ENCODE data around the gene FOXL1. TPM values are rescaled to one million over a fixed set of nuclear protein-coding genes. Genes with fewer than 3 reads are reported as not detected.

Gene FOXL1
- polyA plus RNA-seq (2013, experiment 1 of 4), result 2.1 TPM
- polyA plus RNA-seq (2013, experiment 2 of 4), result 2.8 TPM
- polyA plus RNA-seq (2013, experiment 3 of 4), result 0.91 TPM
- polyA plus RNA-seq (2013, experiment 4 of 4), result 1.2 TPM

GRCh38 chr16:86578061-86578599 is at the start of gene FOXL1:
FOXL1 (plus strand) TSS chr16:86578549; CDS start chr16:86578724, 175 bp downstream.
- Histone ChIP-seq H3K27ac (ENCODE audit: insufficient read depth, low read depth, low read length, poor library complexity, severe bottlenecking) (no peak within 1 kb of the TSS), H3K4me3 (ENCODE audit: insufficient read depth, low read depth, low read length) (peak within 1 kb of the TSS; percentile 40), H3K27me3 (ENCODE audit: control insufficient read depth, insufficient read depth, low read length, poor library complexity, severe bottlenecking) (peaks cover 93% of the 10 kb centered on the region), H3K36me3 (ENCODE audit: control insufficient read depth, insufficient read depth, low read length) (no peaks in the 10 kb centered on the region), H3K9me3 (ENCODE audit: control insufficient read depth, low read length) (no peaks in the 10 kb centered on the region), H3K4me1 (ENCODE audit: control insufficient read depth, insufficient read depth, low read length) (peaks cover 17% of the 10 kb centered on the region)
- WGBS, 2 experiments, result 14 to 24% methylated on average over 13 of the region's 13 CpGs

- Histone ChIP-seq H3K27me3 (ENCODE audit: control insufficient read depth, insufficient read depth, low read length, poor library complexity, severe bottlenecking) (no peaks in the 10 kb centered on the region), H3K4me1 (ENCODE audit: control insufficient read depth, insufficient read depth, low read length) (no peaks in the 10 kb centered on the region), H3K36me3 (ENCODE audit: control insufficient read depth, insufficient read depth, low read length) (no peaks in the 10 kb centered on the region), H3K9me3 (ENCODE audit: control insufficient read depth, low read length) (no peaks in the 10 kb centered on the region), H3K27ac (ENCODE audit: insufficient read depth, low read depth, low read length, poor library complexity, severe bottlenecking) (no peak overlapping the region), H3K4me3 (ENCODE audit: insufficient read depth, low read depth, low read length) (no peak overlapping the region)
- 82% methylated on average over 8 of the region's 8 CpGs for WGBS, 2 experiments
Observed at GRCh38 chr16:86529160-86529559, 49.2 kb upstream of the FOXL1 start.

- no peaks in the 10 kb centered on the region for H3K9me3 ChIP-seq (ENCODE audit: control insufficient read depth, low read length)
- H3K27ac ChIP-seq (ENCODE audit: insufficient read depth, low read depth, low read length, poor library complexity, severe bottlenecking), result no peak overlapping the region
- H3K36me3 ChIP-seq (ENCODE audit: control insufficient read depth, insufficient read depth, low read length), result no peaks in the 10 kb centered on the region
- no peaks in the 10 kb centered on the region for H3K27me3 ChIP-seq (ENCODE audit: control insufficient read depth, insufficient read depth, low read length, poor library complexity, severe bottlenecking)
- H3K4me3 ChIP-seq (ENCODE audit: insufficient read depth, low read depth, low read length), result no peak overlapping the region
- WGBS, 2 experiments, result 94 to 95% methylated on average over 30 to 31 of the region's 31 CpGs
- peaks cover 4% of the 10 kb centered on the region for H3K4me1 ChIP-seq (ENCODE audit: control insufficient read depth, insufficient read depth, low read length)
Observed at GRCh38 chr16:86530251-86531190, 47.8 kb upstream of the FOXL1 start.

- Histone ChIP-seq H3K27ac (ENCODE audit: insufficient read depth, low read depth, low read length, poor library complexity, severe bottlenecking) (no peak overlapping the region), H3K9me3 (ENCODE audit: control insufficient read depth, low read length) (no peaks in the 10 kb centered on the region), H3K27me3 (ENCODE audit: control insufficient read depth, insufficient read depth, low read length, poor library complexity, severe bottlenecking) (no peaks in the 10 kb centered on the region), H3K36me3 (ENCODE audit: control insufficient read depth, insufficient read depth, low read length) (no peaks in the 10 kb centered on the region), H3K4me3 (ENCODE audit: insufficient read depth, low read depth, low read length) (no peak overlapping the region), H3K4me1 (ENCODE audit: control insufficient read depth, insufficient read depth, low read length) (peaks cover 9% of the 10 kb centered on the region)
- 90 to 95% methylated on average over 7 of the region's 7 CpGs for WGBS, 2 experiments
Observed at GRCh38 chr16:86531191-86531545, 47.2 kb upstream of the FOXL1 start.

GRCh38 chr16:86531641-86532525 is 46.5 kb upstream of the FOXL1 start:
- Histone ChIP-seq H3K4me3 (ENCODE audit: insufficient read depth, low read depth, low read length) (no peak overlapping the region), H3K27me3 (ENCODE audit: control insufficient read depth, insufficient read depth, low read length, poor library complexity, severe bottlenecking) (no peaks in the 10 kb centered on the region), H3K9me3 (ENCODE audit: control insufficient read depth, low read length) (no peaks in the 10 kb centered on the region), H3K36me3 (ENCODE audit: control insufficient read depth, insufficient read depth, low read length) (no peaks in the 10 kb centered on the region), H3K4me1 (ENCODE audit: control insufficient read depth, insufficient read depth, low read length) (peaks cover 9% of the 10 kb centered on the region), H3K27ac (ENCODE audit: insufficient read depth, low read depth, low read length, poor library complexity, severe bottlenecking) (no peak overlapping the region)
- WGBS, 2 experiments, result 93% methylated on average over 49 of the region's 49 CpGs

- H3K4me1 ChIP-seq (ENCODE audit: control insufficient read depth, insufficient read depth, low read length), result peaks cover 9% of the 10 kb centered on the region
- no peaks in the 10 kb centered on the region for H3K9me3 ChIP-seq (ENCODE audit: control insufficient read depth, low read length)
- H3K36me3 ChIP-seq (ENCODE audit: control insufficient read depth, insufficient read depth, low read length), result no peaks in the 10 kb centered on the region
- no peaks in the 10 kb centered on the region for H3K27me3 ChIP-seq (ENCODE audit: control insufficient read depth, insufficient read depth, low read length, poor library complexity, severe bottlenecking)
- WGBS, 2 experiments, result 93 to 96% methylated on average over 7 of the region's 7 CpGs
- no peak overlapping the region for H3K27ac ChIP-seq (ENCODE audit: insufficient read depth, low read depth, low read length, poor library complexity, severe bottlenecking)
- H3K4me3 ChIP-seq (ENCODE audit: insufficient read depth, low read depth, low read length), result no peak overlapping the region
Observed at GRCh38 chr16:86532526-86532815, 45.9 kb upstream of the FOXL1 start.

- H3K27ac ChIP-seq (ENCODE audit: insufficient read depth, low read depth, low read length, poor library complexity, severe bottlenecking), result no peak overlapping the region
- 94% methylated on average over 8 of the region's 8 CpGs for WGBS, 2 experiments
- no peaks in the 10 kb centered on the region for H3K27me3 ChIP-seq (ENCODE audit: control insufficient read depth, insufficient read depth, low read length, poor library complexity, severe bottlenecking)
- H3K4me3 ChIP-seq (ENCODE audit: insufficient read depth, low read depth, low read length), result no peak overlapping the region
- no peaks in the 10 kb centered on the region for H3K36me3 ChIP-seq (ENCODE audit: control insufficient read depth, insufficient read depth, low read length)
- no peaks in the 10 kb centered on the region for H3K9me3 ChIP-seq (ENCODE audit: control insufficient read depth, low read length)
- peaks cover 9% of the 10 kb centered on the region for H3K4me1 ChIP-seq (ENCODE audit: control insufficient read depth, insufficient read depth, low read length)
Observed at GRCh38 chr16:86533076-86533475, 45.3 kb upstream of the FOXL1 start.

- WGBS, 2 experiments, result 94 to 96% methylated on average over 8 of the region's 8 CpGs
Observed at GRCh38 chr16:86533767-86534351, 44.5 kb upstream of the FOXL1 start.

GRCh38 chr16:86534779-86535615 is 43.4 kb upstream of the FOXL1 start:
- H3K4me1 ChIP-seq (ENCODE audit: control insufficient read depth, insufficient read depth, low read length), result peaks cover 9% of the 10 kb centered on the region
- 86 to 89% methylated on average over 18 of the region's 18 CpGs for WGBS, 2 experiments
- no peak overlapping the region for H3K27ac ChIP-seq (ENCODE audit: insufficient read depth, low read depth, low read length, poor library complexity, severe bottlenecking)
- peaks cover under 1% of the 10 kb centered on the region for H3K36me3 ChIP-seq (ENCODE audit: control insufficient read depth, insufficient read depth, low read length)
- no peak overlapping the region for H3K4me3 ChIP-seq (ENCODE audit: insufficient read depth, low read depth, low read length)
- no peaks in the 10 kb centered on the region for H3K9me3 ChIP-seq (ENCODE audit: control insufficient read depth, low read length)
- no peaks in the 10 kb centered on the region for H3K27me3 ChIP-seq (ENCODE audit: control insufficient read depth, insufficient read depth, low read length, poor library complexity, severe bottlenecking)

More at GRCh38 chr16:86533767-86534351, 44.5 kb upstream of the FOXL1 start:
- H3K9me3 ChIP-seq (ENCODE audit: control insufficient read depth, low read length), result no peaks in the 10 kb centered on the region
- H3K4me1 ChIP-seq (ENCODE audit: control insufficient read depth, insufficient read depth, low read length), result peaks cover 9% of the 10 kb centered on the region
- no peaks in the 10 kb centered on the region for H3K36me3 ChIP-seq (ENCODE audit: control insufficient read depth, insufficient read depth, low read length)
- H3K4me3 ChIP-seq (ENCODE audit: insufficient read depth, low read depth, low read length), result no peak overlapping the region
- H3K27me3 ChIP-seq (ENCODE audit: control insufficient read depth, insufficient read depth, low read length, poor library complexity, severe bottlenecking), result no peaks in the 10 kb centered on the region
- H3K27ac ChIP-seq (ENCODE audit: insufficient read depth, low read depth, low read length, poor library complexity, severe bottlenecking), result no peak overlapping the region
